Measurements from ENCODE around the gene MAPK1IP1L. TPM values are rescaled to one million over a fixed set of nuclear protein-coding genes. Genes with fewer than 3 reads are reported as not detected.
A peak's percentile ranks its signal among the peaks of the same experiment; 100 is the strongest.

The MAPK1IP1L gene
- total RNA-seq, 6 donors from 2014 or later, result 22.0 to 81.8 (median 59.3) TPM

DNA sequence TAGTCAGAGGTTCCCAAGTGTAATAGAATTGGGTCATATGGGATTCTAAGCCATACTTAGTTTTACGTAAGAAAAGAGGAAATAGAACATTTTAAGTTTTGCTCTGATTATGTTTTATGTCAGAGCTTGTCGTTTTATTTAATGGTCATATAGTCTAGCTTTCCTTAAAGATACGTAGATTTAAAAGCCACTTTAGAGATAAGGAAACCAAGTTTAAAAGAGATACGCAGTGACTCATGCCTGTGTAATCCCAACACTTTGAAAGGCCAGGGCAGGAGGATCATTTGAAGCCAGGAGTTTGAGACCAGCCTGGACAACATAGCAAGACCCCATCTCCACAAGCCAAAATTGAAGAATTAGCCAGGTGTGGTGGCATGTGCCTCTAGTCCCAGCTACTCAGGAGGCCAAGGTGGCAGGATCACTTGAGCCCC, 19.5 kb downstream of the MAPK1IP1L start:
- DNase-seq (no peak), ATAC-seq (ENCODE audit: low FRiP score in 2 of 2) (no peak)
- H3K4me1 ChIP-seq, result peaks cover 12 to 17% (median 12%) of the 10 kb centered on the region in 4 donors
- TF ChIP-seq POLR2A (IDR thresholded peaks at IDR 0.05) (no peak), EP300 (IDR thresholded peaks at IDR 0.05) (no peak), POLR2AphosphoS5 (IDR thresholded peaks at IDR 0.05) (no peak)
- TF ChIP-seq, protein P1, sequence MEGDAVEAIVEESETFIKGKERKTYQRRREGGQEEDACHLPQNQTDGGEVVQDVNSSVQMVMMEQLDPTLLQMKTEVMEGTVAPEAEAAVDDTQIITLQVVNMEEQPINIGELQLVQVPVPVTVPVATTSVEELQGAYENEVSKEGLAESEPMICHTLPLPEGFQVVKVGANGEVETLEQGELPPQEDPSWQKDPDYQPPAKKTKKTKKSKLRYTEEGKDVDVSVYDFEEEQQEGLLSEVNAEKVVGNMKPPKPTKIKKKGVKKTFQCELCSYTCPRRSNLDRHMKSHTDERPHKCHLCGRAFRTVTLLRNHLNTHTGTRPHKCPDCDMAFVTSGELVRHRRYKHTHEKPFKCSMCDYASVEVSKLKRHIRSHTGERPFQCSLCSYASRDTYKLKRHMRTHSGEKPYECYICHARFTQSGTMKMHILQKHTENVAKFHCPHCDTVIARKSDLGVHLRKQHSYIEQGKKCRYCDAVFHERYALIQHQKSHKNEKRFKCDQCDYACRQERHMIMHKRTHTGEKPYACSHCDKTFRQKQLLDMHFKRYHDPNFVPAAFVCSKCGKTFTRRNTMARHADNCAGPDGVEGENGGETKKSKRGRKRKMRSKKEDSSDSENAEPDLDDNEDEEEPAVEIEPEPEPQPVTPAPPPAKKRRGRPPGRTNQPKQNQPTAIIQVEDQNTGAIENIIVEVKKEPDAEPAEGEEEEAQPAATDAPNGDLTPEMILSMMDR (IDR thresholded peaks at IDR 0.05), result no peak
- H3K9me3 ChIP-seq, result no peaks in the 10 kb centered on the region
- peaks cover 0 to 8% (median 2%) of the 10 kb centered on the region in 4 donors for H3K36me3 ChIP-seq
- WGBS, 2 donors, result 65 to 68% methylated on average over 4 of the region's 4 CpGs
- H3K27me3 ChIP-seq, result no peaks in the 10 kb centered on the region
- no peak overlapping the region for H3K4me3 ChIP-seq
- H3K27ac ChIP-seq, result peak overlapping the region in 2 of 4 donors; percentile 56 to 70

DNA sequence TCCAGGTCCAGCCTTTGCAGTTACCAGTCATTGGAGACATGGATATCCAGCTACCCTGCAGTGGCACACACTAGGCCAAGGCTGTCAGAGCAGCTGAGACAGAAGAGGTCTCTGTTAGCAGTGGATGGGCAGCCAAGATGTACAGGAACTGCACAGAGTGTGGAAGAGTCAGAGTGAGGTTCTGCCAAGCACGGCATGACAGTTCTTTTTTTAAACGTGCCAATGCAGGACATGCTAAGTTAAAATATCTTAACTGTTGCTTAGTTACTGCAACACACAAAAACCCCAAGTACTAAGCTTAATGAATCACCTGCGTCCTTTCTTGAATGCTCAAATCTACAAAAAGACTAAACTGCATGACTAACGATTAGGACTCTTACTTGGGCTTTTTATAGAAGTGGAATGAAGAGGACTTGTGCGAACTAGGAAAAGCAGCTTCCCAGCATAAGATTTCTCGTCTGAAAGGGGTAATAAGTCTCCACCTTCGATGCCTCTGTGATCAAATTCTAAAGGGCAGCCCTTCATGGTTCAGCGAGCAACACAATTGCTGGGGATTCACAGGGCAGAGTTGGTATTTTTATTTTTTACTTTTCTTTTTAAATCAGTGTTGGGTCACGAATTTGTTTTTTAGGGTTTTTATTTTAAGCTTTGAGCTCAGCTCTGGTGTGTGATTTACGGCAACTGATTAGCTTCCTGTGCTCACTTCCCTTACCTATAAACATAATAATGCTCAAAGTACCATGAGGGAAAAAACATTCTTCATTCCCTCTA, 20.6 kb downstream of the MAPK1IP1L start:
- peaks cover 12 to 17% (median 12%) of the 10 kb centered on the region in 4 donors for H3K4me1 ChIP-seq
- DNase-seq, result no peak
- peak; percentile 72 to 83 for ATAC-seq (ENCODE audit: low FRiP score in 2 of 2)
- H3K27ac ChIP-seq, result peak overlapping the region in 3 of 4 donors; percentile 14 to 70 (median 56)
- no peaks in the 10 kb centered on the region for H3K9me3 ChIP-seq
- no peaks in the 10 kb centered on the region for H3K27me3 ChIP-seq
- H3K4me3 ChIP-seq, result no peak overlapping the region
- TF ChIP-seq EP300 (IDR thresholded peaks at IDR 0.05) (peak in 1 of 4 donors; percentile 28), POLR2AphosphoS5 (IDR thresholded peaks at IDR 0.05) (peak; percentile 14 to 32), POLR2A (IDR thresholded peaks at IDR 0.05) (no peak)
- TF ChIP-seq, protein P1 (IDR thresholded peaks at IDR 0.05), result no peak
- 20 to 24% methylated on average over 9 to 10 of the region's 10 CpGs for WGBS, 2 donors
- H3K36me3 ChIP-seq, result peaks cover 0 to 3% (median 0%) of the 10 kb centered on the region in 4 donors

DNA sequence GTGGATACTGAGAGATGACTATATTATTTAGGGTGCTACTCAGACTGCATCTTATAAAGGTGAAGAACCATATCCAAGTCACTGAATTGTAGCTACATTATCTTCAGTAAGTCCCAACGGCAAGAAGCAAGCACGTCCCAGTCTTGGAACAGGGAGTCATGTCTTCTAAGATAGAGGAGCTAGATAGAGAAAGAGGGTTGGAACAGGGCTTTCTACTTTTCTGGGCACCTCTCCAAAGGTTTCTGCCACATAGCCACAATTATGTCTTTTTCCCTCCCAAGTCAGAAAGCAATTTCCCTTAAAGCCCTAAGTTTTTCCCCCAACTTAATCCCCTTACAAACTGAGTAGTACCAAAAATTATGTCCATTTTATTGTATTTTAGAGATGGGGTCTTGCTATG, 22.4 kb downstream of the MAPK1IP1L start:
- WGBS, 2 donors, result 55 to 59% methylated on average over 2 of the region's 2 CpGs
- no peak for DNase-seq
- Histone ChIP-seq H3K27me3 (no peaks in the 10 kb centered on the region), H3K4me3 (no peak overlapping the region), H3K36me3 (no peaks in the 10 kb centered on the region), H3K4me1 (peaks cover 12 to 17% (median 15%) of the 10 kb centered on the region in 4 donors), H3K27ac (no peak overlapping the region), H3K9me3 (no peaks in the 10 kb centered on the region)
- no peak for TF ChIP-seq POLR2AphosphoS5 (IDR thresholded peaks at IDR 0.05)
- TF ChIP-seq POLR2A (IDR thresholded peaks at IDR 0.05), result no peak
- TF ChIP-seq EP300 (IDR thresholded peaks at IDR 0.05), result no peak
- TF ChIP-seq, protein P1 (IDR thresholded peaks at IDR 0.05), result no peak
- ATAC-seq (ENCODE audit: low FRiP score in 2 of 2), result no peak

DNA sequence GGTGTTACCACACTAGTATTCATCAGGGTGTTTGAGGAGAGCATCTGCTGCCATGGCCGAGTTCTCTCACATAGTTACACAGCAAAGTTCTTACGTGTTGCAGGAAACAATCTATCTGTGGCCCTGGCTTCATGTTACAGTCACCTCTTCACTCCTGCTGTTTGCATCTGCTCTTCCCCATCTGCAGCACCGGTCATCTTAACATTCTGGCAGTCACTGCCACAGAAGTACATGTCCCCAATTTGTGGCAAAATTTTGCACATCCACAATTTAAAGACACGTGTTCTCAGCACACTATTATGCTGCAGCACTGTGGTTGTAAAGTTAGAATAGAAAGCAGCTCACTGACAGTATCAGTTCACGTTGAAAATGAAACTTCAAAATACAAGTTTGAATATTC, 23.2 kb downstream of the MAPK1IP1L start:
- peaks cover 12 to 17% (median 15%) of the 10 kb centered on the region in 4 donors for H3K4me1 ChIP-seq
- no peaks in the 10 kb centered on the region for H3K9me3 ChIP-seq
- no peaks in the 10 kb centered on the region for H3K36me3 ChIP-seq
- no peak for ATAC-seq (ENCODE audit: low FRiP score in 2 of 2)
- H3K27me3 ChIP-seq, result no peaks in the 10 kb centered on the region
- no peak for DNase-seq
- no peak overlapping the region for H3K27ac ChIP-seq
- 25 to 31% methylated on average over 5 of the region's 5 CpGs for WGBS, 2 donors
- H3K4me3 ChIP-seq, result no peak overlapping the region
- TF ChIP-seq EP300 (IDR thresholded peaks at IDR 0.05) (no peak), POLR2AphosphoS5 (IDR thresholded peaks at IDR 0.05) (no peak), POLR2A (IDR thresholded peaks at IDR 0.05) (no peak)
- TF ChIP-seq, protein P1 (IDR thresholded peaks at IDR 0.05), result no peak
